ENCODE data around the gene SLC66A2.

SLC66A2 gene

DNA sequence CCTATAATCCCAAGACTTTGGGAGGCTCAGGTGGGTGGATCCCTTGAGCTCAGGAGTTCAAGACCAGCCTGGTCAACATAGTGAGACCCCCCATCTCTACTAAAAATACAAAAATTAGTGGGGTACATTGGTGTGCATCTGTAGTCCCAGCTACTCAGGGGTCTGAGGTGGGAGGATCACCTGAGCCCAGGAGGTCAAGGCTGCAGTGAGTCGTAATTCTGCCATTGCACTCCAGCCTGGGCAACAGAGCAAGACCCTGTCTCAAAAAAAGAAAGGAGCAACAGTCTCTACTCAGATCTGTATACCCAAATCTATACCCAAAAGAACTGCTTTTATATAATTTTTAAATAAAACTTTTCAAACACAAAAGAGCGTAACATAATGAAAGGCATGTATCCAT is 7.5 kb upstream of the SLC66A2 start:
- H3K9ac ChIP-seq (ENCODE audit: low read depth, low read length) = no peak overlapping the region
- H3K4me3 ChIP-seq (ENCODE audit: low read depth, low read length) = no peak overlapping the region
- H3K27me3 ChIP-seq (ENCODE audit: control insufficient read depth, insufficient read depth, low read length) = peaks cover 83% of the 10 kb centered on the region
- H3K9me3 ChIP-seq (ENCODE audit: control insufficient read depth, insufficient read depth, low read length) = no peaks in the 10 kb centered on the region
- no peaks in the 10 kb centered on the region for H3K36me3 ChIP-seq (ENCODE audit: control insufficient read depth, insufficient read depth, low read length)
- H3K4me1 ChIP-seq (ENCODE audit: control insufficient read depth, insufficient read depth, low read length) = peaks cover 22% of the 10 kb centered on the region
- no peak overlapping the region for H3K27ac ChIP-seq (ENCODE audit: low read depth, low read length)

DNA sequence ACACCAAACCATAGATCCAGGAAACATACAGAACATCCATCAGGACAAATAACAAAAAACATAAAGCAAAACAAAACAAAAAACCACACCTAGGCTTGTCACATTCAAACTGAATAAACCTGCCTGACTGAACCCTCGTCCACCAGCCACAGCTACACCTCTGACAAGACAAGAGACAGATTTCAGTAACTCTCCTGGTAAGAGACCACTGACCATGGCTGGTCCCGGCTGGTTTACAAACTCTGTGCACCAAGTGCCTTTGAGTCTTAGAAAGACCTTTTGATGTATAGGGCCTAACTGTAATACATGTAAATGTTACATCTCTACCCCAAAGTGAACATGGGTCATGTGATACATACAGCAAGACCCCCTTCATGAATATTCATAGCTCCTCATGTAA is 4.8 kb upstream of the SLC66A2 start:
- H3K4me3 ChIP-seq (ENCODE audit: low read depth, low read length) = no peak overlapping the region
- H3K36me3 ChIP-seq (ENCODE audit: control insufficient read depth, insufficient read depth, low read length) = no peaks in the 10 kb centered on the region
- H3K9me3 ChIP-seq (ENCODE audit: control insufficient read depth, insufficient read depth, low read length) = no peaks in the 10 kb centered on the region
- peaks cover 78% of the 10 kb centered on the region for H3K27me3 ChIP-seq (ENCODE audit: control insufficient read depth, insufficient read depth, low read length)
- H3K27ac ChIP-seq (ENCODE audit: low read depth, low read length) = no peak overlapping the region
- no peak overlapping the region for H3K9ac ChIP-seq (ENCODE audit: low read depth, low read length)
- H3K4me1 ChIP-seq (ENCODE audit: control insufficient read depth, insufficient read depth, low read length) = peaks cover 23% of the 10 kb centered on the region

DNA sequence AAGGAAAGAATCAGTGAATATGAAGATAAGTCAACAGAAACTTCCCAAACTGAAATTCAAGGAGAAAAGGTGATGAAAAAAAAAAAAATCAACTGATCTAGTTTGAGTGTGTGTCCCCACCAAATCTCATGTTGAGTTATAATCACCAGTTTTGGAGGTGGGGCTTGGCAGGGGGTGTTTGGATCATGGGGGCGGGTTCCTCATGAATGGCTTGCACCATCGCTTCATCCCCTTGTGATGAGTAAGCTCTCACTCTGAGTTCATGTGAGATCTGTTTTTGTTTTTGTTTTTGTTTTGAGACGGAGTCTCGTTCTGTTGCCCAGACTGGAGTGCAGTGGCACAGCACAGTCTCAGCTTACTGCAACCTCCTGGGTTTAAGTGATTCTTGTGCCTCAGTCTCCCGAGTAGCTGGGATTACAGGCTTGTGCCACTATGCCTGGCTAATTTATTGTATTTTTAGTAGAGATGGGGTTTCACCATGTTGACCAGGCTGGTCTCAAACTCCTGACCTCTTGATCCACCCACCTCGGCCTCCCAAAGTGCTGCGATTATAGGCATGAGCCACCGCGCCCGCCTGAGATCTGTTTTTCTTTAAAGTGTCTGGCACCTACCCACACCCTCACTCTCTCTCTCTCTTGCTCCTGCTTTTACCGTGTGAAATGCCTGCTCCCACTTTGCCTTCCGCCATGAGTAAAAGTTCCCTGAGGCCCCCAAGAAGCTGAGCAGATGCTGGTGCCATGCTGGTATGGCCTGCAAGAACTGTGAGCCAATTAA is 4.0 kb upstream of the SLC66A2 start:
- Histone ChIP-seq H3K4me1 (ENCODE audit: control insufficient read depth, insufficient read depth, low read length) (peaks cover 20% of the 10 kb centered on the region), H3K27me3 (ENCODE audit: control insufficient read depth, insufficient read depth, low read length) (peaks cover 76% of the 10 kb centered on the region), H3K9ac (ENCODE audit: low read depth, low read length) (no peak overlapping the region), H3K36me3 (ENCODE audit: control insufficient read depth, insufficient read depth, low read length) (no peaks in the 10 kb centered on the region), H3K9me3 (ENCODE audit: control insufficient read depth, insufficient read depth, low read length) (no peaks in the 10 kb centered on the region), H3K27ac (ENCODE audit: low read depth, low read length) (no peak overlapping the region), H3K4me3 (ENCODE audit: low read depth, low read length) (no peak overlapping the region)

DNA sequence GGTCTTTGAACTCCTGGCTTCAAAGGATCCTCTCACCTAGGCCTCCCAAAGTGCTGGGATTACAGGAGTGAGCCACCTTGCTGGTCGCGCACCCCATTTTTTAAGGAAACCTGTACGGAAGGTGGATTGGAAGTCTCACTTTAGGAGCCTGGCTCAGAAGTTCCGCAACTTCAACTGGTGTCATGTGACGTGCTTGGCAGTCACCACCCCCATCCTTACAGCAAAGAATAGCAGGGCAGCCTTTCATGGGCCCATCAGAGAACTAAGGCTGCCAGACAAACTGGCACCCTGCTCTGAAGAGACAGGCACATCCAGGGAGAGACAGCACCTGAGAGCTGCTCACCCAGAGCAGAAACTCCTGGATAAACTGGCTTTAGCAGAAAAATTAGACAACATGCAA is 3.3 kb upstream of the SLC66A2 start:
- Histone ChIP-seq H3K9ac (ENCODE audit: low read depth, low read length) (no peak overlapping the region), H3K27me3 (ENCODE audit: control insufficient read depth, insufficient read depth, low read length) (peaks cover 77% of the 10 kb centered on the region), H3K4me3 (ENCODE audit: low read depth, low read length) (no peak overlapping the region), H3K36me3 (ENCODE audit: control insufficient read depth, insufficient read depth, low read length) (no peaks in the 10 kb centered on the region), H3K4me1 (ENCODE audit: control insufficient read depth, insufficient read depth, low read length) (peaks cover 15% of the 10 kb centered on the region), H3K27ac (ENCODE audit: low read depth, low read length) (no peak overlapping the region), H3K9me3 (ENCODE audit: control insufficient read depth, insufficient read depth, low read length) (no peaks in the 10 kb centered on the region)

DNA sequence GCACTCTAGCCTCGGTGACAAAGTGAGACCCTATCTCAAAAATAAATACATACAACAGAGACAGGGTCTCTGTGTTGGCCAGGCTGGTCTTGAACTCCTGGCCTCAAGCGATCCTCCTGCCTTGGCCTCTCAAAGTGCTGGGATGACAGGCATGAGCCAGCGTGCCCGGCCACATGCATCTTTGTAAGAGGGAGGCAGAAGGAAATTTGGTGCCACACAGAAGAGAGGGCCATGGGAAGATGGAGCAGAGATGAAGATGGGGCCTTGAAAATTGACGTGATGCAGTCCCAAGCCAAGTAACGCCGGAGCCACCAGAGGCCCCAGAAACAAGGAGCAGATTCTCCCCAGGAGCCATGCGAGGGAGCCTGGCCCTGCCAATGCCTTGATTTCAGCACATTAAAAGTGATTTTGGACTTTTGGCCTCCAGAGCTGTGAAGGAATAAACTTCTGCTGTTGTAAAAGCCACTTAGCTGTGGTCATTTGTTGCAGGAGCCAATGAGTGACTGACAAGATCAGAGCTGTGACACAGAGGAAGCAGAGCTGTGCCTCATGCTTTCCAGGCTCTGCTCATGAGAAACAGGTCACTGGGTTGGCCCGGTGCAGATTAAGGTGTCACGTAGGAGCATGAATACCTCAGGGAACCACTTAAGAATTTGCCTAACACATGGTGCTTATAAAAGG is 2.7 kb upstream of the SLC66A2 start:
- H3K27me3 ChIP-seq (ENCODE audit: control insufficient read depth, insufficient read depth, low read length) = peaks cover 74% of the 10 kb centered on the region
- no peaks in the 10 kb centered on the region for H3K36me3 ChIP-seq (ENCODE audit: control insufficient read depth, insufficient read depth, low read length)
- H3K9ac ChIP-seq (ENCODE audit: low read depth, low read length) = no peak overlapping the region
- H3K4me3 ChIP-seq (ENCODE audit: low read depth, low read length) = no peak overlapping the region
- no peak overlapping the region for H3K27ac ChIP-seq (ENCODE audit: low read depth, low read length)
- H3K9me3 ChIP-seq (ENCODE audit: control insufficient read depth, insufficient read depth, low read length) = no peaks in the 10 kb centered on the region
- H3K4me1 ChIP-seq (ENCODE audit: control insufficient read depth, insufficient read depth, low read length) = peaks cover 9% of the 10 kb centered on the region

DNA sequence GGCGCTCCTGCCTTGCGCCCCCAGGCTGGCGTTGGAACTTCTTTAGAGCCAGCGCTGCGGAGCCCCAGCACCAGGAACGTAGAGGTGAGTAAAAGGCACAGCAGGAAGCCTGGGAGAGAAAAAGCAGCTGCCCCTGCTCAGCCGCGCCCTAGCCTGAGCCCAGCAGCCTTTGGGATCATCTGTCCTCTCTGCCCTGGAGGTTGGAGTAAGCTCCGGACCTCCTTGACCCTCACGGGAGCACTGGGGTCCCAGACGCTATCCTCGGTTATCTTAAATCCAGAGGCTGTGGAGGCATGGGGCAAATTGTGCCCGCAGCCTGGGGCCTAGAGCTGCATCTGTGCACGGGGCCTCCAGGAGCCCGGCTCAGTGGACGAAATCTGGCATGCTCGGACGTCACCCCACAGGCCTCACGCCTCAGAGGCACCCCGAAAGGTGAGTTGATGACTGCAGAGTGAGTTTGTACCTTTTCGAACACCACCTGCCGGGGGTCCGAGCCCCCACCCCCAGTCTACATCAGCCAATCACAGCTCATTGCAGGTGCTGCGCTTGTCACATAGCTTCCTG is 1.6 kb upstream of the SLC66A2 start:
- no peaks in the 10 kb centered on the region for H3K9me3 ChIP-seq (ENCODE audit: control insufficient read depth, insufficient read depth, low read length)
- no peak overlapping the region for H3K27ac ChIP-seq (ENCODE audit: low read depth, low read length)
- peak overlapping the region; percentile 46 for H3K4me3 ChIP-seq (ENCODE audit: low read depth, low read length)
- no peak overlapping the region for H3K9ac ChIP-seq (ENCODE audit: low read depth, low read length)
- H3K27me3 ChIP-seq (ENCODE audit: control insufficient read depth, insufficient read depth, low read length) = peaks cover 64% of the 10 kb centered on the region
- no peaks in the 10 kb centered on the region for H3K36me3 ChIP-seq (ENCODE audit: control insufficient read depth, insufficient read depth, low read length)
- peaks cover 9% of the 10 kb centered on the region for H3K4me1 ChIP-seq (ENCODE audit: control insufficient read depth, insufficient read depth, low read length)

DNA sequence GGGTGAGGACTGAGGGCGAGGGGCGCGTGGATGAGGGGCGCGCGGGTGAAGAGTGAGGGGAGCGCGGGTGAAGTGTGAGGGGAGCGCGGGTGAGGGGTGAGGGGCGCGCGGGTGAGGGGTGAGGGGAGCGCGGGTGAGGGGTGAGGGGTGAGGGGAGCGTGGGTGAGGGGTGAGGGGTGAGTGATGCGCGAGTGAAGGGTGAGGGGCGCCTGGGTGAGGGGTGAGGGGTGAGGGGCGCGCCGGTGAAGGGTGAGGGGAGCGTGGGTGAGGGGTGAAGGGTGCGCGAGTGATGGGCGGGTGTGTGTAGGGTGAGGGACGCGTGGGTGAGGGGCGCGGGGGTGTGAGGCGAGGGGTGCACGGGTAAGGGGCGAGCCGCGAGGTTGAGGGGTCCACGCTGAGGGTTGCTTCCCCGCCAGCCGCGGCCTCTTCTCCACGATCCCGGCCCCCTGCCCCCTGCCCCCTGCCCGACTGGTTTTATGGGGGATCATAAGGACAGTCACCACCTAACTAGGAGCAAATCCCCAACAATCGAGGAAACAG is 1.1 kb upstream of the SLC66A2 start:
- no peaks in the 10 kb centered on the region for H3K36me3 ChIP-seq (ENCODE audit: control insufficient read depth, insufficient read depth, low read length)
- no peak overlapping the region for H3K9ac ChIP-seq (ENCODE audit: low read depth, low read length)
- H3K27me3 ChIP-seq (ENCODE audit: control insufficient read depth, insufficient read depth, low read length) = peaks cover 64% of the 10 kb centered on the region
- no peaks in the 10 kb centered on the region for H3K9me3 ChIP-seq (ENCODE audit: control insufficient read depth, insufficient read depth, low read length)
- peak overlapping the region; percentile 64 for H3K4me3 ChIP-seq (ENCODE audit: low read depth, low read length)
- peaks cover 9% of the 10 kb centered on the region for H3K4me1 ChIP-seq (ENCODE audit: control insufficient read depth, insufficient read depth, low read length)
- H3K27ac ChIP-seq (ENCODE audit: low read depth, low read length) = no peak overlapping the region

DNA sequence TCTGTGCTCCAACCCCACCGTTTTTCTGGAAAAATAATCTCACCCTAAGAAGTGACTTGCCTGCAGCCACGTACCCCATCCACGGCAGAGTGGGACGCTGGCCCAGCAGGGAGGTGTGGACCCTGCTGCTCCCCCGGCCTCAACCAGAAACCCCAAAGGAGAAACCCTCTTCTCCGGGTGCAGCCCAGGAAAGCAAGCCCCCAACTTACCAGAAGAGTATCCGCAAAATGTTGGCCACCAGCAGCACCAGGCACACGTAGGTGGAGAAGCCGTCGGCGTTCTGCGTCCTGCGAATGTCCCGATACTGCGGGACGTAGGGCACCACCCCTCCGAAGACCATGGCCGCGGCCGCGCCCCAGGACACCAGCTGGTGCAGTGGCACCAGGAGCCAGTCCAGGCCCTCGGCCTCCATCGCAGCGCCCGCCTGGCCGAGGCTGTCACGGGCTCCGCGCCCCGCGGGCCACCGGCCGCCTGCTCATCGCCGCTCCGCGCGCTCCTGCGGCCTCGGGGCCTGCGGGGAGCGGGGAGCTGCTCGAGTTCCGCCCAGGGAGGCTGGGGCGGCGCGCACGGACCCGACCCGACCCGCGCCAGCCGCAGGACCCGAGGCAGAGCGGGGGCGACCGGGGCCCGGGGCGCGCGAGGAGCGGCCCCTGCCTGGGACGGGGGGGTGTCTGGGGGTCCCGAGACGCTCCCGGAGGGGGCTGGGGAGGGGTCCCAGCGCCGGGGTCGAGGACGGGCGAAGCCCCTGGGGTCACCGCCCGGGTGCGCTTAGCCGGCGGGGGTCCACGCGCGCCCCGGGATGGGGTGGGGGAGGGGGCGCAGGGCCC is 725 bp downstream of the SLC66A2 start:
- Histone ChIP-seq H3K4me1 (ENCODE audit: control insufficient read depth, insufficient read depth, low read length) (peaks cover 9% of the 10 kb centered on the region), H3K27me3 (ENCODE audit: control insufficient read depth, insufficient read depth, low read length) (peaks cover 55% of the 10 kb centered on the region), H3K9me3 (ENCODE audit: control insufficient read depth, insufficient read depth, low read length) (no peaks in the 10 kb centered on the region), H3K27ac (ENCODE audit: low read depth, low read length) (no peak overlapping the region), H3K9ac (ENCODE audit: low read depth, low read length) (no peak overlapping the region), H3K36me3 (ENCODE audit: control insufficient read depth, insufficient read depth, low read length) (no peaks in the 10 kb centered on the region), H3K4me3 (ENCODE audit: low read depth, low read length) (peak overlapping the region; percentile 65)

DNA sequence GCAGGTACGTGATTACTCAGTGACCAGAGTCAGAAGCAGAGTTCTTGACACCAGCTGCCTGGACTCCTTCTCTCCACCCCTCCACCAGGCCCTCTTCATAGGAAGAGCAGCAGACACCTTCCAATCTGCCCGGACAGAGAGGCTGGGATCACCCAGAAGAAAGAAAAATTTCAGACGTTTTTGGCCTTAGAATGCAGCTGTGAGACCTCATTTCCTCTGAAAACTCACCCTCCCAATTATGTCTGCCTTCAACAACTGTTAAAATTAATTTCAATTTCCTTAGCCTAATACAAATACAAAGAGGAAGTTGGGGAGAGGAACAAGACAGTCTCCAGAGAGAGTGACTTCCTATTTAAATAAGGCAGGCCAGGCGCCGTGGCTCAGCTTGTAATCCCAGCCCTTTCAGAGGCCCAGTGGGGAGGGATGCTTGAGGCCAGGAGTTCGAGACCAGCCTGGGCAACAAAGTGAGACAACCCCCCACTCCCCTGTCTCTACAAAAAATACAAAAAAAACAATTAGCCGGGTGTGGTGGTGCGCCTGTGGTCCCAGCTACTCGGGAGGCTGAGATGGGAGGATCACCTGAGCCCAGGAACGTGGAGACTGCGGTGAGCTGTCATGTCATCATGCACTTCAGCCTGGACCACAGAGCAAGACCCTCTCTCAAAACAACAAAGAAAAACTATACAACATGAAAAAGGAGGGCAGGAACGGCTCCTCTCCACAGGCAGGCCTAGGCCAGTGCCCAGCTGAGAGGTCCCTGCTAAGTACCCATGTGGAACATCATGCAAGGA is 1.6 kb downstream of the SLC66A2 start:
- Histone ChIP-seq H3K27me3 (ENCODE audit: control insufficient read depth, insufficient read depth, low read length) (peaks cover 47% of the 10 kb centered on the region), H3K4me1 (ENCODE audit: control insufficient read depth, insufficient read depth, low read length) (peaks cover 7% of the 10 kb centered on the region), H3K9me3 (ENCODE audit: control insufficient read depth, insufficient read depth, low read length) (no peaks in the 10 kb centered on the region), H3K9ac (ENCODE audit: low read depth, low read length) (no peak overlapping the region), H3K27ac (ENCODE audit: low read depth, low read length) (no peak overlapping the region), H3K36me3 (ENCODE audit: control insufficient read depth, insufficient read depth, low read length) (no peaks in the 10 kb centered on the region), H3K4me3 (ENCODE audit: low read depth, low read length) (peak overlapping the region; percentile 65)

Measured in HUES48 (cell line).